AG08395 (cell line): Measurements from ENCODE around the gene KCNIP1.

Experiments
- DNase-seq: peaks from one replicate; pipeline ENCODE4 v3.0.0; 2012; ENCODE audit warnings: mixed read lengths, low spot score

The KCNIP1 gene

GRCh38 chr5:170711300-170711699, 207.5 kb downstream of the KCNIP1 start:
- no peak for DNase-seq

GRCh38 chr5:170715141-170715540, 211.3 kb downstream of the KCNIP1 start:
- DNase-seq = no peak

- no peak for DNase-seq
These were observed 212.6 kb downstream of the KCNIP1 start for GRCh38 chr5:170716396-170716795.

- no peak for DNase-seq
These were observed 215.7 kb downstream of the KCNIP1 start for GRCh38 chr5:170719551-170719950.

- no peak for DNase-seq
These were observed 216.4 kb downstream of the KCNIP1 start for GRCh38 chr5:170720179-170720578.

GRCh38 chr5:170720984-170721383, 217.2 kb downstream of the KCNIP1 start:
- no peak for DNase-seq

- DNase-seq = no peak
These were observed 217.9 kb downstream of the KCNIP1 start for GRCh38 chr5:170721681-170722080.

- no peak for DNase-seq
These were observed 218.5 kb downstream of the KCNIP1 start for GRCh38 chr5:170722316-170722715.

GRCh38 chr5:170731052-170731451, 227.2 kb downstream of the KCNIP1 start:
- no peak for DNase-seq

GRCh38 chr5:170732685-170733084, 228.9 kb downstream of the KCNIP1 start:
- DNase-seq = no peak

- DNase-seq = no peak
These were observed 233.1 kb downstream of the KCNIP1 start for GRCh38 chr5:170736966-170737365.

- DNase-seq = no peak
These were observed 233.8 kb downstream of the KCNIP1 start for GRCh38 chr5:170737591-170737990.

GRCh38 chr5:170738840-170739239, 235.0 kb downstream of the KCNIP1 start:
- no peak for DNase-seq

GRCh38 chr5:170739446-170739845, 235.6 kb downstream of the KCNIP1 start:
- DNase-seq = no peak

GRCh38 chr5:170740551-170741205, 236.9 kb downstream of the KCNIP1 start:
- DNase-seq = no peak

- DNase-seq = no peak
These were observed 238.0 kb downstream of the KCNIP1 start for GRCh38 chr5:170741801-170742200.

- no peak for DNase-seq
These were observed 240.0 kb downstream of the KCNIP1 start for GRCh38 chr5:170743876-170744212.

GRCh38 chr5:170745481-170746071, 241.8 kb downstream of the KCNIP1 start:
- DNase-seq = peak; percentile 5

- no peak for DNase-seq
These were observed 242.5 kb downstream of the KCNIP1 start for GRCh38 chr5:170746075-170746960.

GRCh38 chr5:170746961-170747340, 243.1 kb downstream of the KCNIP1 start:
- DNase-seq = no peak

- no peak for DNase-seq
These were observed 243.5 kb downstream of the KCNIP1 start for GRCh38 chr5:170747357-170747756.

- no peak for DNase-seq
These were observed 244.0 kb downstream of the KCNIP1 start for GRCh38 chr5:170747851-170748250.

- no peak for DNase-seq
These were observed 245.2 kb downstream of the KCNIP1 start for GRCh38 chr5:170748951-170749471.
